HEK293T (cell line): ENCODE results near the gene CDC42EP3.

Source experiments
- CTCF ChIA-PET: fragments of 350-600 bp; formaldehyde crosslinking; extraction: SDS; loops from one replicate; lab custom pipeline; 2021; ENCODE audit warnings: antibody characterized with exemption, inconsistent platforms; lab: Yijun Ruan, JAX
- POLR2A ChIA-PET: fragments of 350-600 bp; formaldehyde crosslinking; extraction: SDS; loops from one replicate; lab custom pipeline; 2020; ENCODE audit warnings: antibody characterized with exemption, inconsistent platforms; lab: Yijun Ruan, JAX
- DNase-seq: peaks from one replicate; pipeline ENCODE4 v3.0.0; 2012; ENCODE audit warnings: mixed read lengths; ENCODE audit errors: extremely low spot score
- ARNT ChIP-seq: fragments of 450-650 bp; IDR thresholded peaks from 2 replicates; pipeline ENCODE4 v1.6.1; 2017; ENCODE audit warnings: mild to moderate bottlenecking
- BHLHE40 ChIP-seq: fragments of 450-650 bp; IDR thresholded peaks from 2 replicates; pipeline ENCODE4 v1.6.1; 2016; ENCODE audit warnings: mild to moderate bottlenecking, moderate library complexity, borderline replicate concordance
- CTBP1 ChIP-seq: fragments of 450-650 bp; IDR thresholded peaks from 2 replicates; pipeline ENCODE4 v1.6.1; 2016; ENCODE audit warnings: borderline replicate concordance
- ELF4 ChIP-seq: fragments of 450-650 bp; IDR thresholded peaks from 2 replicates; pipeline ENCODE4 v1.6.1; 2017; ENCODE audit warnings: antibody characterized with exemption
- FOXA1 ChIP-seq: fragments of 450-650 bp; IDR thresholded peaks from 2 replicates; pipeline ENCODE4 v1.6.1; 2016; ENCODE audit warnings: mild to moderate bottlenecking
- FOXK2 ChIP-seq: fragments of 450-650 bp; IDR thresholded peaks from 2 replicates; pipeline ENCODE4 v1.6.1; 2016; ENCODE audit warnings: mild to moderate bottlenecking
- FOXM1 ChIP-seq: fragments of 450-650 bp; IDR thresholded peaks from 2 replicates; pipeline ENCODE4 v1.6.1; 2017; ENCODE audit warnings: mild to moderate bottlenecking, borderline replicate concordance
- HDGF ChIP-seq: fragments of 450-650 bp; IDR thresholded peaks from 2 replicates; pipeline ENCODE4 v1.6.1; 2017; ENCODE audit warnings: antibody characterized with exemption, borderline replicate concordance
- L3MBTL2 ChIP-seq: fragments of 450-650 bp; conservative IDR thresholded peaks from 2 replicates; pipeline ENCODE4 v1.6.1; 2016; ENCODE audit warnings: mild to moderate bottlenecking
- LEF1 ChIP-seq: fragments of 450-650 bp; IDR thresholded peaks from 2 replicates; pipeline ENCODE4 v1.6.1; 2017; ENCODE audit warnings: mild to moderate bottlenecking, borderline replicate concordance
- NFRKB ChIP-seq: fragments of 450-650 bp; IDR thresholded peaks from 2 replicates; pipeline ENCODE4 v1.6.1; 2016; ENCODE audit warnings: mild to moderate bottlenecking, moderate library complexity
- SP1 ChIP-seq: fragments of 450-650 bp; IDR thresholded peaks from 2 replicates; pipeline ENCODE4 v1.6.1; 2017
- SUZ12 ChIP-seq: fragments of 450-650 bp; IDR thresholded peaks from 2 replicates; pipeline ENCODE4 v1.6.1; 2016; ENCODE audit warnings: mild to moderate bottlenecking
- TARDBP ChIP-seq: fragments of 450-650 bp; IDR thresholded peaks from 2 replicates; pipeline ENCODE4 v1.6.1; 2016
- ZNF384 ChIP-seq: fragments of 450-650 bp; IDR thresholded peaks from 2 replicates; pipeline ENCODE4 v1.6.1; 2016
- TF ChIP-seq, protein P1 (sequence below): fragments of 450-650 bp; IDR thresholded peaks from 2 replicates; pipeline ENCODE4 v1.6.1; 2016

Gene CDC42EP3

DNA sequence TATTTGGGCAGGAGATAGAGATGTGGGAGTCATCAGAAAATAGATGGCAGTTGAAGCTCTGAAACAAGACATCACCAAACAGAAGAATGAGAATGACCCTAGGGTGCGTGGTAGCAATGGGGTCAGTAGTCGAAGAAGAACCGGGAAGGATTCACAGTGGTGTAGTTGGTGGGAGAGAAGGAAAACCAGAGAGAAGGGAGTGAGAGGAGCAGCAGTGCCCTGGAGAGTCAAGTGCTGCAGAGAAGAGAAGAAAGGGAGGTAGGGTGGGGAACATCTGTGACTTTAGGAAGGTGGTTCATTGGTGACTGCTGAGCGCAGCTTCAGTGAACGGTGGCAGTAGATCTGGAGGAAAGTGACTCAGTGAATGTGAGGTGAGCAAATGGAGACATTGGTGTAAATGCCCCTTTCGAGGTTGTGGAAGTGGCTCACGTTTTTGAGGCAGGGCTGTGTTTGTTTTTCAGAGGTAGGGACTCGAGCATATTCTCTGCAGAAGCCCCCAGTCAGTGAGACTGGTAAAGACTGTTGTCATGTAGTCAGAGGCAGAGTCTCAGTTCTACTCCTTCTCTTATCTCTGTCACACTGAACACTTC, 36.4 kb downstream of the CDC42EP3 start:
- CTCF ChIA-PET = no interaction called here
- no peak for DNase-seq
- POLR2A ChIA-PET = no interaction called here
- TF ChIP-seq, protein P1, sequence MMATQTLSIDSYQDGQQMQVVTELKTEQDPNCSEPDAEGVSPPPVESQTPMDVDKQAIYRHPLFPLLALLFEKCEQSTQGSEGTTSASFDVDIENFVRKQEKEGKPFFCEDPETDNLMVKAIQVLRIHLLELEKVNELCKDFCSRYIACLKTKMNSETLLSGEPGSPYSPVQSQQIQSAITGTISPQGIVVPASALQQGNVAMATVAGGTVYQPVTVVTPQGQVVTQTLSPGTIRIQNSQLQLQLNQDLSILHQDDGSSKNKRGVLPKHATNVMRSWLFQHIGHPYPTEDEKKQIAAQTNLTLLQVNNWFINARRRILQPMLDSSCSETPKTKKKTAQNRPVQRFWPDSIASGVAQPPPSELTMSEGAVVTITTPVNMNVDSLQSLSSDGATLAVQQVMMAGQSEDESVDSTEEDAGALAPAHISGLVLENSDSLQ = no peak

DNA sequence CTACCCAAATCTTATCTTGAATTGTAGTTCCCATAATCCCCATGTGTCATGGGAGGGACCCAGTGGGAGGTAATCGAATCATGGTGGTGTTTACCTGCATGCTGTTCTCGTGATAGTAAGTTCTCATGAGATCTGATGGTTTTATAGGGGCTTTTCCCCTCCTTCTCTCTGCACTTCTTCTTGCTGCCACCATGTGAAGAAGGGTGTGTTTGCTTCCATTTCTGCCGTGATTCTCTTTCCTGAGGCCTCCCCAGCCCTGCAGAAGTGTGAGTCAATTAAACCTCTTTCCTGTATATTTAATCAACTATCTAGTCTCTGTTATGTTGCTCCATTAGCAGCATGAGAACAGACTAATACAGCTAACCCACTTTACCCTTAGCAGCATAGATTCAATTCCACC, 37.6 kb downstream of the CDC42EP3 start:
- ChIA-PET CTCF (no interaction called here), POLR2A (no interaction called here)
- no peak for TF ChIP-seq TARDBP
- no peak for TF ChIP-seq ZNF384
- no peak for TF ChIP-seq SP1
- TF ChIP-seq FOXM1 = no peak
- TF ChIP-seq ARNT = no peak
- TF ChIP-seq ELF4 = no peak
- no peak for TF ChIP-seq BHLHE40
- no peak for TF ChIP-seq L3MBTL2
- no peak for TF ChIP-seq FOXA1
- no peak for TF ChIP-seq NFRKB
- no peak for TF ChIP-seq CTBP1
- TF ChIP-seq, protein P1 = no peak
- TF ChIP-seq LEF1 = no peak
- no peak for TF ChIP-seq SUZ12
- no peak for TF ChIP-seq HDGF
- TF ChIP-seq FOXK2 = no peak
- no peak for DNase-seq

- ChIA-PET POLR2A (no interaction called here), CTCF (interaction anchor here (0.6 kb wide), 1 partner anchor 247 kb away, joined by 3 read pairs; no protein-coding TSS in a partner anchor)
- DNase-seq = no peak
- no peak for TF ChIP-seq SP1
- TF ChIP-seq, protein P1 = no peak
- TF ChIP-seq ELF4 = no peak
- no peak for TF ChIP-seq HDGF
- TF ChIP-seq BHLHE40 = no peak
- no peak for TF ChIP-seq ARNT
- no peak for TF ChIP-seq NFRKB
- TF ChIP-seq FOXA1 = no peak
- TF ChIP-seq SUZ12 = no peak
- TF ChIP-seq LEF1 = no peak
Measured at GRCh38 chr2:37633234-37633633, 38.2 kb downstream of the CDC42EP3 start.

GRCh38 chr2:37632310-37632709, 39.1 kb downstream of the CDC42EP3 start:
- POLR2A ChIA-PET = no interaction called here
- CTCF ChIA-PET = interaction anchor here (0.6 kb wide), 1 partner anchor 246 kb away, joined by 4 read pairs; no protein-coding TSS in a partner anchor
- TF ChIP-seq ARNT (no peak), FOXA1 (no peak), NFRKB (no peak), ZNF384 (no peak), SP1 (no peak), TARDBP (no peak), LEF1 (no peak), HDGF (no peak), L3MBTL2 (no peak), BHLHE40 (no peak), CTBP1 (no peak), ELF4 (no peak), FOXK2 (no peak), SUZ12 (no peak)
- TF ChIP-seq, protein P1 = no peak

DNA sequence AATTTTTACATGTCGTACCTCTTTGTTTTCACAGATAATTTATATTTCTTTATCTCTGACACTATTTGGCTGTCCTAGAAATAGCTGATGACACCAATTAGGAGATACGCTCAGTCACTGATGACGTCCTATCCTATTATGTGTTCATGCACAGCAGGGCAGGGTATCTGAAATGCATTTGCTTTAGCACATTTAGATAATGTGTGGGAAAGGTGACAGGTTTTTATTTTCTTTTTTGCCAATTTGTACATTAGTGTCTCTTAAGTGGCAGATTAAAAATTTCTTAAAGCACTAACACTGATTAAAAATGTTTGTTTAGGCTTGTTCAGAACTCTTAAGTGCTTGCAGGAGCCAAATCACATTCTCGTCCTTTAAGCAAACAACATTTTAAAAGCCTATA, 39.7 kb downstream of the CDC42EP3 start:
- ChIA-PET POLR2A (no interaction called here), CTCF (no interaction called here)
- TF ChIP-seq LEF1 (no peak), ARNT (no peak), FOXA1 (no peak), ZNF384 (no peak), NFRKB (no peak), CTBP1 (no peak)
- DNase-seq = no peak

More at GRCh38 chr2:37632310-37632709, 39.1 kb downstream of the CDC42EP3 start:
- DNase-seq = no peak

DNA sequence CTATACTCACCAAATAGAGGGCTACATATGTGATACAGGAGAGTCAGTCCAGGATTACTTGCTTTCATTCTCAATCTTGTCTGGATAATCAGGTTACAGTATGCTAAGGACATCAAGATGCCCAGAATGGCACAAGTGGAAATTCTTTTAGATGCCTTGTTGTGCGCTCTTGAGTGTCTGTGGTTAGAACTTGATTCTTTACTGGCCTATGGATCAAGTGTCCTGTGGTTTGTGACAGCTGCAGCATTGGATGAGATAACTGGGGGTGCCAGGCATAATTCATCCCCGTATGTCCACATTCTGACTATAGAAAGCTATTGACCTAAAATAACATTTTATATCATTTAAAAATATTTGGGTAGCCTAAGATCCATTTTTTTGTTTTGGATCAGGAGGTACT, 40.1 kb downstream of the CDC42EP3 start:
- DNase-seq = no peak
- POLR2A ChIA-PET = no interaction called here
- CTCF ChIA-PET = no interaction called here
- TF ChIP-seq CTBP1 (no peak), FOXA1 (no peak), SUZ12 (no peak), TARDBP (no peak), NFRKB (no peak), SP1 (no peak), ELF4 (no peak), FOXK2 (no peak), ZNF384 (no peak), LEF1 (no peak), ARNT (no peak), FOXM1 (no peak), L3MBTL2 (no peak), BHLHE40 (no peak)
- TF ChIP-seq, protein P1 = no peak
